Measurements from ENCODE around the gene CREM.
"Not testable (repeated sequence)": the region's sequence is repeated elsewhere in the genome, so short reads cannot be mapped to it uniquely, and the experiment has no call there.

CREM gene

DNA sequence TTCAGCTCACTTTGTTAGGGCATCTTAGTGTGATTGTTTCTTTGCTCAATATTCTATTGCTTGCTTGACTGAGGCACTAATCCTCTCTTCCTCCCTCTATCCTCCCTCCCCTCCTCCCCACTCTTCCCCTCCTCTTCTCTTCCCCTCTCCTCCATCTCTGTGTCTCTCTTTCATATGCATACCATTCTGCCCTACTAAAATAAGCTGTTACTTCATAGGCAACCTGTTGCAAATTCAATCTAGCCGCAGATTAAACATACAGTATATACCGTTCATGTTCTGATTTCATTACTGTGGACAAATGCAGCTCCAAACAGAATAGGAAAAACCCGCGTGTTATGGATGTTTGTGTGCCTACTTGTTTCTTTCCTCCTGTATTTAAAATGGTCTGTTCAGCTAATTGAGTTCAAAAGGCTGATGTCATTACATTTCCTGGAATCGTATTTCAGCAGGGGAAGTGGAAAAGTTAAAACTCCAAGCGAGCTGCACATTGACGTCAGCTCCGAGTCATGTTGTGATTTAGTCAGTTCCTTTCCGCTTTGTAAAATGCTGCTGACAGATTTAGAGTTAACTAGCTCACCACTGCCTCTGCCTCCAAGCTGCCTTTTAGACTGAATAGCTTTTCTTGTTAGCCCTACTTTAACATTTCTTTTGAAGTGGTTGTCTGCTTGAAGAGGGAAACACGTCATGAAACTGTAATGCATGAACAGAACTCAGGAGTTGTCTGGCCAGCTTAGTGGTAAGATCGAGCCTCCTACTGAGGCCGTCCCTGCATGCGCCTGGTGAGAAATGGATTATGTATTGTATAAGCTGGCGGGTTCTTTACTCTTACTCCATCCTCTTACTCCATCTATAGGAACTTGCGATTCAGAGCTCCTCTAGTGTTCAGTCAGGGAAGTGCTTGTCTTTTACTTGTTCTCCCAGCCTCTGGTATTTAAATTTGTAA, 69.0 kb downstream of the CREM start:
- peak; percentile 56 for DNase-seq

- DNase-seq: no peak
These were observed 73.8 kb downstream of the CREM start for GRCh38 chr10:35200487-35200886.

DNA sequence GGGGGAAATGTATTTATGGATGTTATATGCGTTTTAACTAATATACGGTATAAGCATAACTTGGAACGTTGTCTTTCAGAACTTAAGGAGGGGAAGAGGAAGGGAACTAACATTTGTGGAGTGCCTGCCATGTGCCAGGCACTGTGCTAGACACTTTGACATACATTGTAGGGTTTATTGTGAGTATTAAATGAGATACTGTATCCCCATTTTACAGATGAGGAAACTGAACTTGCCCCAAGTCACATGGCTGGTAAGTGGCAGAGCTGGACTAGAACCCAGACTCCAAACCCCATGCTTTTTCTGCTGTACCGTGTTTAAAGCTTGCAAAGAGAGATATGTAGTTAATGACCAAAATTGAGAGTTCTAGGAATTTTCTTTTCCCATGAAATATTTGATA, 74.6 kb downstream of the CREM start:
- no peak for DNase-seq

DNA sequence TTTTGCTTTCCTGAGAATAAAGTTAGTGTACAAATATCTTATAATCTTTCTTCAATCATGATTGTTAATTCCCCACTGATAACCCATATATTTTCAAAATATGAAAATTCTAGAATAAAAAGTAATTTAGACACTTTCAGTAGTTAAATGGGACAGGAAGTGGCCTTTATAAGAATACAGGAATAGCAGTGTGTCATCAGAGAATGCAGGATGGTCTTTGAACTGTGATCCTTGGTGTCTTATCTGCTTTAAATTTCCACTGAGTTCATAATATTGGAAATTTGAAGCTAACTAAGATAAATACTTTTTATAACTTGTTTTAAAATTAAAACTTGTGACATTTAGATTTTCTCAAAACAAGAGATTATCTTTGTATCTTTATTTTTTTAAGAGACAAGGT, 75.4 kb downstream of the CREM start:
- no peak for DNase-seq

GRCh38 chr10:35203745-35204144, 77.1 kb downstream of the CREM start:
- no peak for DNase-seq

DNA sequence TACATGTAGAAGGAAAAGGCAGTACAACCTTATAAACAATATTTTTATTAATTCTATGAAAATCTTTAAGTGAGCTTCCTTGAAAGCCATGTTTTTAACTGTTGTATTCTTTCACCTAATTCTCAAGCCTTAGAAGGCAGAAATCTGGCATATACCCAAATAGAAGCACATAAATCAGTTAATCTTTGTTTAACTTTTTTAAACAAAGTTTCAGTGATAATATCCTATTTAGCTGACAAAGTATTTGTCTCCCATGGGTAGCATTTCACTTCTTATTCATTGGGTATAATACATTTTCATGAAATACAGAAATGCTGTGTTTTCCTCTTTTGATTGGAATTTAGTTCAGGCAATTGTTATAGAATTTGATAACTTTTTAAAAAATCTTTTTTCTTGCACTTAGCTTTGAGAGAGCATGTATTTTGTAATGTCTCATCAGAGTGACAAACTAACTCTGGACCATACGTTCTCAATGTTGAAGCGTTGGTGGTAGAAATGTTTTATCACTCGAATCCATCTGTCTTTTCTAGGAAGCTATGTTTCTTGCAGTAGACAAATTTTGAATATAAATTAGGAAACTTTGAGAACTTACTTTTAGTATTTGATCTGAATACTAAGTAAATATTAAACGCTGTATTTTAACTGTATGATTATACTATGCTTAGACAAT, 78.1 kb downstream of the CREM start:
- DNase-seq: no peak

GRCh38 chr10:35206274-35206673, 79.6 kb downstream of the CREM start:
- no peak for DNase-seq

GRCh38 chr10:35208536-35208935, 81.9 kb downstream of the CREM start:
- no peak for DNase-seq

GRCh38 chr10:35208949-35209613, 82.4 kb downstream of the CREM start:
- DNase-seq: no peak

DNA sequence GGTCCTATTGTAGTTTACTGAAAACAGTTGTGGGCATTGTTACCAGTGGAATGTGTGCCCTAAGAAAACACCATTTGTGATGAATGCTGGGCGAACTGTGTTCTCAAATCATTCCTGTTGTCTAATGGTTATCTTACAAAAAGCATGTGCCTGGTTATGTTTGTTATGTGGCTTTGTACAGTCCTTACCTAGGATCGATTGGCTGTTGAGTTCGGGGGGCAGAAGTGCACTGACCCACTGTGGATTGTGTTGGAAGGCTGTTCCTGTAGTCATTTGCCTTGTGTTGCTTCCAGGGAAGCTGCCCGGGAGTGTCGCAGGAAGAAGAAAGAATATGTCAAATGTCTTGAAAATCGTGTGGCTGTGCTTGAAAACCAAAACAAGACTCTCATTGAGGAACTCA, 84.3 kb downstream of the CREM start:
- DNase-seq: no peak

DNA sequence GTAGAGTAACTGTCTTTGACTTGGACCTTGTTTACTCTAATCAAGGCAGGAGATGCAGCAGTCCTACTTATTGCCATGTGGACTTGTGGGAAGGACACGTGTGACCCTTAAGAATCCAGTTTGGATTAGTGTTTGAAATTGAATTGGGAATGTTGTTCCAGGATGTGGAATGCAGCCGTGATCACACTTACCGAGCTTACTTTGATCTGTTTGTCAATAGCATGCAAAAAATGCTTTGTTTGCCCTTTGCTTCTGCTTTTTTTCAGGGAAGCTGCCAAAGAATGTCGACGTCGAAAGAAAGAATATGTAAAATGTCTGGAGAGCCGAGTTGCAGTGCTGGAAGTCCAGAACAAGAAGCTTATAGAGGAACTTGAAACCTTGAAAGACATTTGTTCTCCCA, 84.7 kb downstream of the CREM start:
- DNase-seq: no peak

GRCh38 chr10:35212856-35213255, 86.2 kb downstream of the CREM start:
- DNase-seq: peak; percentile 47

- DNase-seq: no peak
These were observed 87.1 kb downstream of the CREM start for GRCh38 chr10:35213699-35214098.

DNA sequence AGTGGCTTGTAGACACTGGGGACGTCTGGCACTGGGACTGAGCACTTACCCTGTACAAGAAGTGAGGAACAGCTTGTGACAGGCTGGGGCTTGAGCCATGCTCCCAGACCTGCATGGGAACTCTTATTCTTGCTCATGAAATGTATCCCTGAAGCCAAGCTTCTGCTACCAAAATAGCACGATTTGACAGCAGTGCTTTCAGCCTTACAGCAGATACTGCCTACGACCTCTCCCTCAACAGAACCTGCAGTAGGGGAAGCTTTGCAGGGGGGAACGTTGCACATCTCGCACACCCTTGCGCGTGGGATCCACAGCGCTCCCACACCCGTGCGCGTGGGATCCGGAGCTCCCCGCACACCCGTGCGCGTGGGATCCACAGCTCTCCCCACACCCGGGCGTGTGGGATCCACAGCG, 88.0 kb downstream of the CREM start:
- no peak for DNase-seq

GRCh38 chr10:35215107-35215506, 88.5 kb downstream of the CREM start:
- DNase-seq: no peak

DNA sequence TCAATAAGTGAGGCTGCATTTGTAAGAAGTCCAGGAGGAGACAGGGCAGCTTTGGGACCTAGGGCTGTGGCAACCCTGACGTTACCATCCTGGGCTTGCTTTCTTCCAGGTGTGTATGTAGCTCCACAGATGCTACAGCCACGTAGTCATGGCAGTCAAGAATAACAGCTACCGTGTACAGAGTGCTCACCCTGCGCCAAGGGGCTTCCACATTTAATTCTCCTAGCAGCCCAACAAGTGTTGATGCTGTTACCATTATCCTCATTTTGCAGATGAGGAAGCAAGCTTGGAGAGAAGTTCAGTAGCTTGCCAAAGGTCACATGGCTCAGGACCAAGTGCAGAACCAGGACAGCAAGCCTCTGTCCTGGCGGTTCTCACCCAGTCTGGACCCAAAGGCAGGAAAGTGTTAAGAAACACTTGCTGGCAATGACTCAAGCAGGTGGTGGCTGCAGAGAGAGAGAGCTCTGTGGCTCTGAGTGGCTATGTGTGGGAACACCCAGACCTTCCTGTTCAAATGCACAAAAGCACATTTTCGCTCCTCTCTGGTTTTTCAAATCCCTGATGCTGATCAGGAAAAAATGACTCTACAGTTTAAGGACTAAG, 89.8 kb downstream of the CREM start:
- no peak for DNase-seq

- DNase-seq: not testable (repeated sequence)
These were observed 90.3 kb downstream of the CREM start for GRCh38 chr10:35216956-35217355.

- no peak for DNase-seq
These were observed 90.8 kb downstream of the CREM start for GRCh38 chr10:35217455-35217854.

GRCh38 chr10:35218339-35218955, 91.8 kb downstream of the CREM start:
- DNase-seq: peak; percentile 83

GRCh38 chr10:35219292-35219691, 92.6 kb downstream of the CREM start:
- no peak for DNase-seq

DNA sequence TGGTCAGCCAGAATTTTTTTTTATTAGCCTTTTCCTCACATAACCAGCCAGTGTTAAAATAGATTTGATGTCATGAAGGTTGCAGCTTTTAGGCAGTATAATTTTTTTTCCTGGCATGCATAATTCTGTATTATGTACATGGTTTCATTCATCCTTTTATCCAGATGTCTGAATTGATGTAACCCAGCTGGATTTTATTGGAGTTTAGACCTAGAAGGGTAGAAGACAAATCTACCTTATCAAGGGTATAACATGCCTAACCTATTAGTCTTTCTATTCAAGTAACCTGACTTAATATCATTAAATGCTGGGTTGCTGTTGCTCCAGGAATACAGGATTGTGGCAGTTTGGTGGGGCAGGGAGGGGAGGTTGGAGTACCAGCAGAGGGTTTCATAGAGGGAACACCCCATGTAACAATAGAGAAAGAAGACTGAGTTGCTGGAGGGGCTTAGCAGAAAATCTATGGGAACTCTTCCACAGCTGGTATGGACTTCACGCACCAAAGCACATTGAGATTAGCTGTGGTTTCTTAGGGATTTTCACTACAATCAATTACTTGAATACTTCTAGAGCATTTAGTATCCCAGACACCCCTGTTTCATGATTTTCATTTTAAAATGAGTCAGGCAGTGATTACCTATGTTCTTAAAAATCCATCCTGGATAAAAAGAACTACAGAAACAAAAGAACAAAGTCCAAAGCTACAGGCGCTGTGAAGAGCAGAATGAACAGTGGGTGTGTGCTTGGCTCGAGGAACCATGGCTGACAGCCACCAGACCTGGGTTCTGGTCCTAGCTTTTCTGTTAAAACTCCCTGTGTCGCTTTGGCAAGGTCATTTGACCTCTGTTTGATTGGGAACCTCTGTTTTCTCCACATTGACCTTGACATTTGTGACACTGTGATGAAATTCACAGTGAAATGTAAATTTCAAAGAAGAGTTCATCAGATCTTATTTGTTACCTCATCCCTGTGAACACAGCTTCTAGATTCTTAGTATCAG, 93.5 kb downstream of the CREM start:
- DNase-seq: no peak

GRCh38 chr10:35223016-35223415, 96.4 kb downstream of the CREM start:
- DNase-seq: no peak

All from GDM1 (cell line).